PFSK-1 (cell line): ENCODE data around the gene PLD5.

ENCODE experiments used
- FOXP2 ChIP-seq: optimal IDR thresholded peaks from 2 replicates; pipeline ENCODE3; 2011; ENCODE audit warnings: borderline replicate concordance, control low read depth, inconsistent platforms; ENCODE audit not compliant: insufficient read depth; ENCODE audit errors: extremely low read length, extremely low read depth
- POLR2AphosphoS5 ChIP-seq: IDR thresholded peaks from 2 replicates; pipeline ENCODE4 v1.6.1; 2012; ENCODE audit warnings: low read depth, mild to moderate bottlenecking, control low read depth, low read length, moderate library complexity
- REST ChIP-seq, 2 experiments: IDR thresholded peaks; 2 replicates each; pipeline versions ENCODE4 v1.6.1 to v1.8.0; 2011 to 2012; ENCODE audit warnings: low read depth in 2 of 2, low read length in 2 of 2, control low read depth in 1 of 2, inconsistent platforms in 1 of 2, mild to moderate bottlenecking in 1 of 2, moderate library complexity in 1 of 2; ENCODE audit not compliant: insufficient read depth in 1 of 2
- SIN3A ChIP-seq: IDR thresholded peaks from 2 replicates; pipeline ENCODE4 v1.6.1; 2012; ENCODE audit warnings: mild to moderate bottlenecking, low read length, moderate library complexity, borderline replicate concordance; ENCODE audit not compliant: insufficient read depth
- TAF1 ChIP-seq: IDR thresholded peaks from 2 replicates; pipeline ENCODE4 v1.6.1; 2012; ENCODE audit warnings: low read length, control low read depth, borderline replicate concordance; ENCODE audit not compliant: insufficient read depth

Gene PLD5

DNA sequence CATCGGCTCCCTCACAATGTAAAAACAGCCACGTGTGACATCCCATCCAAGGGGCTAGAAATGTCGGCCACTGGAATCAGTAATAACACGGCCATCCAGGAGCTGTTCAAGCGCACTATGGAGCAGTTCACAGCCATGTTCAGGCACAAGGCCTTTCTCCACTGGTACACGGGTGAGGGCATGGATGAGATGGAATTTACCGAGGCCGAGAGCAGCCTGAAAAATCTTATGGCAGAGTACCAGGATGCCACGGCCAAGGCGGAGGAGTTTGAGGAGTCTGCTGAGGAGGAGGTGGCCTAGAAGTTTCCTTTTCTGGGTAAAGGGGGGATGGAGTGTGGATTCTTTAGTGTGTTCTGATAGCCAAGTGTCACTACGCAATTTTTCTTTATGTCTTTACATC is 464.5 kb downstream of the PLD5 start:
- no peak for TF ChIP-seq SIN3A
- TF ChIP-seq POLR2AphosphoS5, result no peak
- TF ChIP-seq TAF1, result no peak
- no peak for TF ChIP-seq FOXP2
- TF ChIP-seq REST (IDR thresholded peaks at IDR 0.05; ENCODE audit: insufficient read depth in 1 of 2, low read depth in 2 of 2, low read length in 2 of 2), result no peak

DNA sequence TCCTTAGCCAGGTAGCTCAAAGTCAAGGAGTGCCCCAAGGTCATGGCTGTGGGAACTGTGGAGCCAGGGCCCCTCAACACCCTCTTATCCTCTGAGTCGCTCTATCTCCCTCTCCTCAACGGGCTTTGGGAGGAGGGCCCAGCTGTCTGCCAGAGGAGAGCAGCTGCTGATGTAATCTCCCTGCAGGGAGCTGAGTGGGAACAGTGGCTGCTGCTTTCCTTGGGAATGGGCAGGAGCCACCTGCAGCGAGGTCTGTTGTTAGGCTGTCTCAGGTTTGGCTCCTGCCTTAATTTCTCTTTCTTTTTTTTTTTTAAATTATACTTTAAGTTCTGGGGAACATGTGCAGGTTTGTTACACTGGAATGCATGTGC is 466.8 kb downstream of the PLD5 start:
- TF ChIP-seq REST (IDR thresholded peaks at IDR 0.05; ENCODE audit: insufficient read depth in 1 of 2, low read depth in 2 of 2, low read length in 2 of 2), result no peak

DNA sequence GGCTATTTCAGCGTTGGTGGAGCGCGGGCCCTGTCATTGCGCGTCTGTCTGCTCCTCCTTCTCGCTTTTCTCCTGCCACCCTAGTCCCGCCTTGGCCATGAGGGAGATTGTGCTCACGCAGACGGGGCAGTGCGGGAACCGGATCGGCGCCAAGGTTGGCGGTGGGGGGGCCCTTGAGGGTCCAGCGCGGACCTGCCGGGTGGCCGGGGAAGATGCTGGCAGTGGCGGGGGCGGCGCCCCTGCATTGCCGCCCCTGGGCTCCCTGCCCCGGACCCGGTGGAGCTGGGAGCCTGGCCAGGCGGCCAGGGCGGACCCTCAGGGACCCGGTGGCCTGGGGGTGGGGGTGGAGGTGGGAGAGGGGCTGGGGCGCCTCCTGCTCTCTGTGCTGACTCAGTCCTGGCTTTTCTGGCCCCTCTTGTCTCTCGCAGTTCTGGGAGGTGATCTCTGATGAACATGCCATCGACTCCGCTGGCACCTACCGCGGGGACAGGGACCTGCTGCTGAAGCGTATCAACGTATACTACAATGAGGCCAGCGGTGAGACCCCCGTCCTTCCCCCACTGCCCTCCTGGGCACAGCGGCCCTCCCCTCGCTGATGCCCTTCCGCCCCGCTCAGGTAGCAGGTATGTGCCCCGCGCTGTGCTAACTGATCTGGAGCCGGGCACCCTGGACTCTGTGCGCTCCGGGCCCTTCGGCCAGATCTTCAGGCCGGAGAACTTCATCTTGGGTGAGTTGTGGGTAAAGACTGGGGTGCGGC is 467.3 kb downstream of the PLD5 start:
- TF ChIP-seq REST (IDR thresholded peaks at IDR 0.05; ENCODE audit: insufficient read depth in 1 of 2, low read depth in 2 of 2, low read length in 2 of 2) (no peak), FOXP2 (no peak), TAF1 (no peak), SIN3A (no peak), POLR2AphosphoS5 (no peak)

DNA sequence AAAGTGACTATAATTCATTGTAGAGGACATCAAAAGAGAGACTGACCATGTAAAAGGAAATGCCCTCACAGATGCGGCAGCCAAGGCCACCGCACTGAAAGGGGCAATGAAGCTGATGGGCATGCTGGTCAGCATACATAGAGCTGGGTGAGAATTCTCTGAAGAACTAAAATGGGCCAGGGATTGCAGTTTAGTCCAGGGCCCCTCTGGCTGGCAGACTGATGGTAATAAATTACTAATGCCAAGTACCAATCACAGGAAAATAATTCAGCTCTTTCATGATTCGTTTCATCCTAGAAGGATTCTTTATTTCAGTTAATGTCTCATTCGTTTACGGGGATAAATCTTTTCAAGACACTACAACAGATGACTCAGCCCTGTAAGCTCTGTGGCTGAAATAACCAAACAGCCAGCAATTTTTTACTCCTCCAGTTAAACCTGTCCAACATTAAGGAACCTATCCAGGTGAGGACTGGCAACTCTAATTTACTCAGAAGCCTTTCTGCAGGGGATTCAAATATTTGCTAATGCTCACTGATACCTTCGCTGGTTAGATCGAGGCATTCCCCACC is 468.7 kb downstream of the PLD5 start:
- TF ChIP-seq POLR2AphosphoS5, result no peak
- TF ChIP-seq FOXP2, result no peak
- no peak for TF ChIP-seq TAF1
- TF ChIP-seq SIN3A, result no peak
- no peak for TF ChIP-seq REST (IDR thresholded peaks at IDR 0.05; ENCODE audit: insufficient read depth in 1 of 2, low read depth in 2 of 2, low read length in 2 of 2)

DNA sequence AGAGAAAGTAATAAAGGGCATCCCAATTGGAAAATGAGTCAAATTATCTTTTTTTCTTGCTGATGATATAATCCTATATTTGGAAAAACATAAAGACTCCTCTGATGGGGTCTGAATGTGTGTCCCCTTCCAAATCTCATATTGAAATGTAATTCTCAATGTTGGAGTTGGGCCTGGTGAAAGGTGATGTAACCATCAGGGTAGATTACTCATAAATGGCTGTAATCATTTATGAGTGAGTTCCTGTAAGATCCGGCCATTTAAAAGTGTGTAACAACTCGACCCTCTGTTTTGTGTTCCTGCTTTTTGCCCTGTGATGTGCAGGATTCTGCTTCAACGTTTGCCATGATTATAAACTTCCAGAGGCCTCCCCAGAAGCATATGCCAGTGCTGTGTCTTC is 481.3 kb downstream of the PLD5 start:
- no peak for TF ChIP-seq FOXP2
